DOHH2 (cell line): Measurements from ENCODE around the gene FUS.

Experiments
- H3F3A ChIP-seq: fragments of 200-600 bp; sonication (generic), shearing (Covaris generic); 2 replicates; pipeline ENCODE4 v1.6.0; 2016; ENCODE audit warnings: antibody characterized with exemption, mild to moderate bottlenecking; ENCODE audit not compliant: control insufficient read depth, insufficient read depth
- H3K27ac ChIP-seq: fragments of 200-600 bp; sonication (generic); 2 replicates; pipeline ENCODE4 v1.5.1; 2014; ENCODE audit warnings: low read depth, mild to moderate bottlenecking, low read length, moderate library complexity
- H3K27me3 ChIP-seq: fragments of 200-600 bp; sonication (generic); 2 replicates; pipeline ENCODE4 v1.6.1; 2014; ENCODE audit warnings: mild to moderate bottlenecking, low read length, mixed read lengths; ENCODE audit not compliant: control insufficient read depth
- H3K36me3 ChIP-seq: fragments of 200-600 bp; sonication (generic); 2 replicates; pipeline ENCODE4 v1.6.1; 2014; ENCODE audit warnings: mild to moderate bottlenecking, low read length, moderate library complexity, mixed read lengths; ENCODE audit not compliant: control insufficient read depth
- H3K4me1 ChIP-seq: fragments of 200-600 bp; sonication (generic); 2 replicates; pipeline ENCODE4 v1.6.1; 2014; ENCODE audit warnings: mild to moderate bottlenecking, low read length, mixed read lengths; ENCODE audit not compliant: control insufficient read depth
- H3K4me2 ChIP-seq: fragments of 200-600 bp; sonication (generic); 2 replicates; pipeline ENCODE4 v1.6.0; 2014; ENCODE audit warnings: mild to moderate bottlenecking, low read length, moderate library complexity
- H3K4me3 ChIP-seq: fragments of 200-600 bp; sonication (generic); 2 replicates; pipeline ENCODE4 v1.5.1; 2014; ENCODE audit warnings: mild to moderate bottlenecking, low read length, mixed read lengths
- H3K79me2 ChIP-seq: fragments of 200-600 bp; sonication (generic); 2 replicates; pipeline ENCODE4 v1.6.1; 2014; ENCODE audit warnings: mild to moderate bottlenecking, low read length, mixed read lengths; ENCODE audit not compliant: control insufficient read depth
- H3K9me2 ChIP-seq: fragments of 200-600 bp; sonication (generic); replicated peaks from 2 replicates; pipeline ENCODE4 v1.6.1; 2014; ENCODE audit warnings: mild to moderate bottlenecking, low read length, mixed read lengths; ENCODE audit not compliant: control insufficient read depth
- H3K9me3 ChIP-seq: fragments of 200-600 bp; sonication (generic); 2 replicates; pipeline ENCODE4 v1.6.1; 2014; ENCODE audit warnings: antibody characterized with exemption, low read length, mixed read lengths; ENCODE audit not compliant: control insufficient read depth, insufficient read depth
- H4K20me1 ChIP-seq: fragments of 200-600 bp; sonication (generic); 2 replicates; pipeline ENCODE4 v1.6.0; 2014; ENCODE audit warnings: low read depth, mild to moderate bottlenecking, antibody characterized with exemption, low read length, moderate library complexity; ENCODE audit not compliant: control insufficient read depth, insufficient read depth
- EZH2phosphoT487 ChIP-seq: fragments of 200-600 bp; sonication (generic); IDR thresholded peaks from 2 replicates; pipeline ENCODE4 v1.6.1; 2017; ENCODE audit warnings: borderline replicate concordance, mild to moderate bottlenecking, antibody characterized with exemption, low read length, moderate library complexity, mixed read lengths
- TF ChIP-seq, protein P1 (sequence below): fragments of 200-600 bp; sonication (generic); IDR thresholded peaks from one replicate; pipeline ENCODE4 v1.5.1; 2014; ENCODE audit warnings: antibody characterized with exemption, mild to moderate bottlenecking, low read depth, low read length; ENCODE audit not compliant: poor library complexity, severe bottlenecking

FUS gene

DNA sequence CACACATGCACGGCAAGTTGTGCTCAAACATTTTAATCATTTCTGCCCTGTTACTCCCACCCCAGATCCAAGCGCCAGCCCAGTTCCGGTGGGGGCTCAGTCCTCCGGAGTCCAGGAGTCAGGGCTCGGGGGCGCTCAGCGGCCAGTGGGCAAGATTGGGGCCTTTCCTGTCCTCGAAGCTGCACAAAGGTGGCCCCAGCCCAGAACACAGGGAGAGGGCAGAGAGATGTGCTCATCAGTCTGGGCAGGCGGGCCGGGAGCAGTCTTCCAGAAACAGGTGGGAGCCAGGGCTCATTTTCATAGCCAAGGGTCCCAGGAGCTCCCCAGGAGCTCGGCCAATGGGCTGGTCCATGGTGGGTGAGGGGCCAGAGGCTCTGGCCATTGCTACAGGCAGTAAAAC lies 48.5 kb upstream of the FUS start:
- Histone ChIP-seq H3F3A (no peaks in the 10 kb centered on the region), H3K27ac (no peak overlapping the region), H3K79me2 (no peaks in the 10 kb centered on the region), H3K27me3 (no peaks in the 10 kb centered on the region), H3K4me1 (no peaks in the 10 kb centered on the region), H3K9me2 (no peaks in the 10 kb centered on the region), H3K4me3 (no peak overlapping the region), H3K36me3 (peaks cover 18% of the 10 kb centered on the region), H3K4me2 (no peak overlapping the region), H3K9me3 (no peaks in the 10 kb centered on the region), H4K20me1 (no peaks in the 10 kb centered on the region)
- TF ChIP-seq EZH2phosphoT487, result no peak
- TF ChIP-seq, protein P1, sequence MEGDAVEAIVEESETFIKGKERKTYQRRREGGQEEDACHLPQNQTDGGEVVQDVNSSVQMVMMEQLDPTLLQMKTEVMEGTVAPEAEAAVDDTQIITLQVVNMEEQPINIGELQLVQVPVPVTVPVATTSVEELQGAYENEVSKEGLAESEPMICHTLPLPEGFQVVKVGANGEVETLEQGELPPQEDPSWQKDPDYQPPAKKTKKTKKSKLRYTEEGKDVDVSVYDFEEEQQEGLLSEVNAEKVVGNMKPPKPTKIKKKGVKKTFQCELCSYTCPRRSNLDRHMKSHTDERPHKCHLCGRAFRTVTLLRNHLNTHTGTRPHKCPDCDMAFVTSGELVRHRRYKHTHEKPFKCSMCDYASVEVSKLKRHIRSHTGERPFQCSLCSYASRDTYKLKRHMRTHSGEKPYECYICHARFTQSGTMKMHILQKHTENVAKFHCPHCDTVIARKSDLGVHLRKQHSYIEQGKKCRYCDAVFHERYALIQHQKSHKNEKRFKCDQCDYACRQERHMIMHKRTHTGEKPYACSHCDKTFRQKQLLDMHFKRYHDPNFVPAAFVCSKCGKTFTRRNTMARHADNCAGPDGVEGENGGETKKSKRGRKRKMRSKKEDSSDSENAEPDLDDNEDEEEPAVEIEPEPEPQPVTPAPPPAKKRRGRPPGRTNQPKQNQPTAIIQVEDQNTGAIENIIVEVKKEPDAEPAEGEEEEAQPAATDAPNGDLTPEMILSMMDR, result no peak

DNA sequence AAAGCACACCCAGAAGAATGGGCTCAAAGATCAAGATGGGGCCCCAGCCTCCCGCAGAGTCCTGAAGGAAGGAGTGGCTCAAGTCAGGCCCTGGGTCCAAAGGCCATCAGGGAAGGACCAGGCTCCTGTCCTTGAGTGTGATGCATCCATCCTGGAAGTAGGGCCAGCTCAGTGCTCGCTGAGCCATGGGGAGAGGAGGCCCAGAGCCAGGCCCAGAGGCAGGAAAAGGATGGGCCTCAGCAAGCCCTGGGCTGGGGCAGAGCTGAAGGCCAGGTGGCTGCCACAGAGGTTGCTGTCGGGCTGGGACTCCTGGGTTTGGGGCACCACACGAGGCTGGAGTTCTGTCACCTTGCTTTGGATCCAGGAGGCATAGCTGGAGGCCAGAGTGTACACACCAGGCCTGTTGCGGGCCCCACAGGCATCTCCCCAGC lies 48.1 kb upstream of the FUS start:
- no peaks in the 10 kb centered on the region for H4K20me1 ChIP-seq
- H3K36me3 ChIP-seq, result peaks cover 18% of the 10 kb centered on the region
- H3K9me2 ChIP-seq, result no peaks in the 10 kb centered on the region
- no peak overlapping the region for H3K4me3 ChIP-seq
- no peaks in the 10 kb centered on the region for H3K9me3 ChIP-seq
- H3K27me3 ChIP-seq, result no peaks in the 10 kb centered on the region
- H3K27ac ChIP-seq, result no peak overlapping the region
- H3K79me2 ChIP-seq, result no peaks in the 10 kb centered on the region
- no peaks in the 10 kb centered on the region for H3F3A ChIP-seq
- no peaks in the 10 kb centered on the region for H3K4me1 ChIP-seq
- no peak for TF ChIP-seq EZH2phosphoT487
- no peak overlapping the region for H3K4me2 ChIP-seq

DNA sequence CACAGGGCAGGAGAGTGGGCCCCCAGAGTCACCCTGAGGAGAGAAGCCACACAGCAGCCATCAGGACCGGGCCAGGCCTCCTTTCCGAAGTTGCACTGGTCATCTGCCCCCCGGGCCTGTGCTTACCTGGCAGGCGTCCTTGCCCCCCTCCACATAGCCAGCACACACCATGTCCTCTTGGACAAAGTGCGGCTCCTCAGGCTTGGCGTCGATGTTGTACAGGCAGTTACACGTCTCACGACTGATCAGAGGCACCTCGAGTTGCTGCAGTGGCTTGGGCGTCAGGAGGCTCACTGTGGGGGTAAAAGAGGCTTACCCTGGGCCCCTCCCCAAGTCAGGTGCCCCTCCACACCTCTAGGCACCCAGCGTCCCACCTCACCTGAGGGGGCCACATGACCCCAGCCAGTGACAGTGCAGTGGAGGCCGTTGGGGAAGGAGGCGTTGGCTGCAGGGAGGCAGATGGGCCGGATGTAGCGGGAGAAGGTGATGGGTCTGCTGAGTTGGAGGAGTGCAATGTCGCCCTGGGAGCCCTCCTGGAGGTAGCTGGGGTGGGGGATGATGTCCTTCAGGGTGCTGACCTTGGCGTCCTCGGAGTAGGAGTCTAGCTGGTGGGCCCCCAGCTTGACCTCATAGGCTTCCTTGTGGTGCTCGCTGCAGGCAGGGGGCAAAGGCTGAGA lies 47.5 kb upstream of the FUS start:
- H3K27me3 ChIP-seq, result no peaks in the 10 kb centered on the region
- H3K79me2 ChIP-seq, result no peaks in the 10 kb centered on the region
- TF ChIP-seq, protein P1, result no peak
- no peak for TF ChIP-seq EZH2phosphoT487
- H3K4me2 ChIP-seq, result no peak overlapping the region
- no peak overlapping the region for H3K27ac ChIP-seq
- H3F3A ChIP-seq, result no peaks in the 10 kb centered on the region
- H3K9me2 ChIP-seq, result no peaks in the 10 kb centered on the region
- no peak overlapping the region for H3K4me3 ChIP-seq
- no peaks in the 10 kb centered on the region for H3K4me1 ChIP-seq
- peaks cover 12% of the 10 kb centered on the region for H3K36me3 ChIP-seq
- no peaks in the 10 kb centered on the region for H3K9me3 ChIP-seq
- H4K20me1 ChIP-seq, result no peaks in the 10 kb centered on the region

DNA sequence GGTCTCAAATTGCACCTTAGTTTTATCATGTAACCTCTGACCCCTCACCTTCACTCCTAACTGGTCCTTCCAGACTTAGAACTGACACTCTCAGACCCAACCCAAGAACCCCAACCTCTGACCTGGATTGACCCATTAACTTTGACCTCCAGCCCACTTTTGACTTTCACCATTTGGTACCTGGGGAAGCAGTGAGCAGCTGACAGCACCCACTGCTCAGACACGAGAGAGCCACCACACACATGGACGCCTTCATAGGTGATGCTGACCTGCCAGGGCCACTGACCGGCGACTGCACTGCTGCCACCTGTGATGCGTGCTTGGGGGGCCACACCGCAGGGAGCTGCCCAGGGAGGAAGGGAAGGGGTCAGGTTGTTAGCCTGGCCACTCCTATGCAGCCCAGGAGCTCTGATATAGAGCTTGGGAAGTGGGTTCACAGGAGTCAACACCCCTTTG lies 46.9 kb upstream of the FUS start:
- Histone ChIP-seq H3K27me3 (no peaks in the 10 kb centered on the region), H3K4me2 (no peak overlapping the region), H3K9me2 (no peaks in the 10 kb centered on the region), H3K36me3 (peaks cover 12% of the 10 kb centered on the region), H3F3A (no peaks in the 10 kb centered on the region), H3K79me2 (no peaks in the 10 kb centered on the region), H3K9me3 (no peaks in the 10 kb centered on the region), H4K20me1 (no peaks in the 10 kb centered on the region), H3K4me1 (no peaks in the 10 kb centered on the region), H3K27ac (no peak overlapping the region), H3K4me3 (no peak overlapping the region)
- TF ChIP-seq, protein P1, result no peak
- no peak for TF ChIP-seq EZH2phosphoT487
